Measurements from ENCODE around the gene SLC9A1.

Gene SLC9A1

DNA sequence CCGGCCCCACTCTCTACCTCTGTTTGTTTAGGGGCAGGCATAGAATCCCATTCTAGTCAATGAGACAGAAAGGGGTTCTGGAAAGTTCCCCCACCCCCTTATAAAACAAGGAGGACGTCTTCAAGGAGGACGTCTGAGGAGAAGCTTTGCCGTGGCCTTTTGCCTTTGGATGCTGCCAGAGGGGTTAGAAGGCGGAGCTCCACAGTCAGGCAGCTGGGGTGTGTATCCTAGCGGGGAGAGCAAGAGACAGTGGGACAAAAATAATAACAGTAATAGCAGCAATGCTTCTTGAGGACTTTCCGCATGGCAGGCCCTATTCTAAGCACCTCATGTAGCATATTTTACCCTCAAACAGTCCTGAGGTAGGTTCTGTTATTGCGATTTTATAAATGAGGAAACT, 94.0 kb downstream of the SLC9A1 start:
- DNase-seq = no peak

DNA sequence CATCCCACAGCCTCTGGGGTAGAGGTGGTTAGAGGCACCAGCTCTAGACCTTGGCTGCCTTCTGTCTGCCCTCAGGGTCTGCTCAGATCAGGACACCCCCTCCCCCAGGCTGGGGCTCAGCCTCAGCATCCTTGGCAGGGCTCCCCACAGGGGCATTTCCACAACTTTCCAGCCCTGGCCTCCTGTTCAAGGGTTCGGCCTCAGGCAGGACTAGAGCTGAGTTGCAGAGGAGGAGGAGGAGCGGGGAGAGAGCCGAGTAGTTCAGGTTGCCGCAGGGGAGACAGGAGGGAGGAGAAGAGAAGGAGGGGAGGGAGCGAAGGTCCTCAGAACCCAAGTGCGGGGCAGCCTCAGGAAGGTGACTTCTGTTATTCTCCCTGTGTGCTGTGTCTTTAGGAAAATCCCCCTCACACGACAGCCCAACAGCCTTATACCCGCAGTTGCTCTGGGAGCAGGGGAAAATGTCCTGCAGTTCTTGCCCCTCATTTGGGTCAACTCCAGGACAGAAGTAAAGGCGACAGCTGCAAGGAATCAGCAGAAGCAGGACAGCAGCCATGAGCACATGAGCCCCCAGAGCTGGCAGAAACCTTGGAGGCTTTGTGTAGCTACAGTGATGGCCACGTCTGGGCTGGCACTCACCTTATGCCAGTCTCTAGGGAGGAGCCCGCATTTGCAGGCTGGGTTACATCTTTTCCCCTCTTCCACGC, 95.8 kb downstream of the SLC9A1 start:
- no peak for DNase-seq

DNA sequence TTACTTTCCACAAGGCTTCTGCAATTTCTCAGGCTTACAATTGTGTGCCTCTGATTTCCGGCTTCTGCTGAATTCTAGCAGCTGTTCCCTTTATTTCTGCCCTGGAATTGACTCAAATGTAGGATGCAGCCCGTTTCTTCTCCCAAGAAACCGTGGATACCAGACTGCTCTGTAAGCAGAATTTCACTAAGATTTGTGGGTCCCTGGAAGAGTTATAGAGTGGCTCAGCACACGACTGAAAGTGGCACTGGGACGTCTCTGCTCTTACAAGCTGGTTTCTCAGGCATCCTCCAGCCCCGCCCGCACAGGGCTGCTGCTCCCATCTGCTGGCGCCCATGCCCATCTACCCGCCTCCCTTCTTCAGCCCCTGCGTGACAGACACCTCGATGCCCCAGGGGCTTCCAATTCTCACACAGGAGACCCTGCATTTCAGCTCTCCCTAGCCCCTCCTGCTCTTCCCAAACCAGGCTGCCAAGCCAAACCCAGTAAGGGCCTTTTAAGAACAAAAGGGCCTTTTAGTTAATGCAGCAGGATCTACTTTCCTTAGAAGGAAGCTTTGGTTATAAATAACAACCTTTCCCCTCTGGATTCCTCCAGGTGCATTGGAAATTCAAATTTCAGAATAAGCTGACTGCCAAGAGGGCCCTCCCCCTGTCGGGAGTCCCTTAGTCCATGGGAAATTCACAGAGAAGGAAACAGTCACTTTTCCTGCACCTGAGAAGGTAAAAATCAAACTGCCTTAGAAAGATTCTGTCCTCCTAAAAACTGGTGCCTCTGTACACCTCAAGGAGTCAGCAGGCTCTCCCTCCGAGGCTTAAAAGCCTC, 96.9 kb downstream of the SLC9A1 start:
- no peak for DNase-seq

DNA sequence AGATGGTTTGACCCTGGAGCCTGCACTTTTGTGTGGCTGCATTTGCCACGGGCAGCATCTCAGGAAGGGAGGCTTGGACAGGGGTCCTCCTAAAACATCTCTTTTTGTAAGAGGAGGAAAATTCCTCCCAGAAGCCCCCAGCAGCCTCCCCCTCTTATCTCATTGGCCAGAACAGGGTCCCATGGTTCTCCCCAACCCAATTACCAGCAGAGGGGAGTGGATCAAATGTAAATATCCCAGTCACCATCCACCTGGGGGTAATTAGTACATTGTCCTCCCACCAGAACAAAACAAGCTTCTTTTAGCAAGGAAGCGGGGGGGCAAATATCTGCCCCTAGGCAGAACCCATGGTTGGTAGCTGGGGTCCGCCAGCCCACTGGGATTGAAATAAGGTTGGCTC, 97.5 kb downstream of the SLC9A1 start:
- DNase-seq = peak; percentile 24

DNA sequence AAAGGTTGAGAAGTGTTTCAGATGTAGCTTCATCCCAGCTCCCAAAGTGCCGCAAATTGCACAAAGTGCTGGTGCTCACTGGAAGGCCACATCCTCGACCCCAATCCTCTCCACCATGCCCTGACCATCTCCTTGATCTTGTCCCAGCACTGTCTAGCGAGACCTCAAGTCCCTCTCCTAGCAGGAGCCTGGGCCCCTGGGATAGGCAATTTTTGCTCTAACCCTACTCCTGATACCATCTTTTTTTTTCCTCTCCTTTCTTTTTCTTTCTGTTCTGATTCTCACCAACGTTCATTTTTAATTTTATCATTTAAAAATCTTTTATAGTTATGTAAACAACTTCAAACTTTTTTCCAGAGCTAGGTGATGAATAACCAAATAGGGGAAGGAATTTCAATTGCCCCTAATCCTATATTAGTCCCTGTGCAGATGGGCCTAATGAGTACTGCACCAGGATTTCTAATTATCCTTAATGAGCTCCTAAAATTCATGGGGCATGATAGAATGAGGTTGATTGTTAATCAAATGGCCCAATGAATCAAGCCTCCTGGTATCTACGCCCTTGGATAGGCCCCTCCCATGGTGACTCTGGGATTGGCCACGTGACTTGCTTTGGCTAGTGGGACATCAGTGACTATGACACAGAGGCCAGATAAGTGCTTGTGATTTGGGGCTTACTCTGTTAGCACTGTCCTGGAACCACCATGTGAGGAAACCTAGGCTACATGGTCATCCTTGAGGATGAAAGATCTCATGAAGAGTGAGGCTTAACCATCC, 100.8 kb downstream of the SLC9A1 start:
- DNase-seq = no peak

DNA sequence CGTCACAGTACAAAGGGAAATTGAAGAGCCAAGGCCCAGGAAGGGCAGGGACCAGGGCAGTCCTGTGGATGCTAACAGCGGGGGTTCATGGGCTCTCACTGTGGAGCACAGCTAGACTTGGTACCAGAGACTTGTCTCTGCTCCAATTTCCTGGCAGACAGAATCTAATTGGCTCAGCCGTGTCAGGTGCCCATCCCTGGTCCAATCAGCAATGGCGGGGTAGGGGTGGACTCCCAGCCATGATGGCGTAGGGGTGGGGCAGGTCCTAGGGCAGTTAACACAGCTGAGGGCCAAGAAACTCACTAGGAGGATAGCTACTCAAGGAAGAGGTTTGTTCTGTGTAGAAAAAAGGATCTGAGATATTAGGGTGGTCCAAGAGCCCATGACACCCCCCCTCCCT, 102.4 kb downstream of the SLC9A1 start:
- DNase-seq = no peak

DNA sequence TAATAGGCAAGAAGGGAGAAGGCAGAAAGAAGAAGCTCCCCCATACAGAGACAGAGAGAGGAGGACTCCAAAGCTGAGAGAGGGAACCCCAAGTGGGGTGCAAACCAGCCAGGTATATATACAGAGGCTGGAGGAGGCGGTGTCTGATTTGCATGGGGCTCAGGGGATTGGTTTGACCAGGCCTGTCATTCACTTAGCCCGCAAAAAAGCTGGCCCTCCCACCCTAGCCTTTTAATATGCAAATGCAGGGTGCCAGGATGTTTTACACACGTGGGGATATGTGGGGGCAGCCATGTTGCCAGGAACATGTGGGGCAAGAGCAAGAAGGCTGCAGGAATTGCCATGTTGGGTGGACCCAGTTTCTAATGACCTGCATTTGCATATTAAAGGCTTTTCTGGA, 105.3 kb downstream of the SLC9A1 start:
- DNase-seq = no peak

DNA sequence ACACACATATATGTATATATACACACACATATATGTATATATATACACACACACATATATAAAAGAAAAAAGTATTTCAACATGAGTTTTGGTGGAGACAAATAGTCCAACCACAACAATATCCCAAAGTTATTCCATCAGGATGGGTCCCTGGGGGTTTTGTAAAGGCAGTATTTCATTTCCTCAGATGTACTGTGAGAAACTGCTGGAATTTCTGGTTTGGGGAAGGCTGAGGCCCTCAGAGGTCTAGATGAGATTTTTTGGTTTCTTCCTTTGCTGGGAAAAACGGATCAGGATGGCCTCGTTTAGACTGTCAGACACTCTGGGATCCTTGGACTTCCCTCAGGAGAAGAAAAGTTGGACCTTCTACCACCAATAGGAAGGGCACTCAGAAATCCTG, 105.8 kb downstream of the SLC9A1 start:
- DNase-seq = no peak
